Smooth muscle cell (in vitro differentiated cells): ENCODE measurements around the gene MDH1B. TPM values are rescaled to one million over a fixed set of nuclear protein-coding genes. Genes with fewer than 3 reads are reported as not detected.

ENCODE experiments used
- DNase-seq: peaks from one replicate; lab custom pipeline; 2025; ENCODE audit not compliant: unreplicated experiment; lab: John Stamatoyannopoulos, UW
- H2AFZ ChIP-seq: fragments of 200-600 bp; sonication (generic); 2 replicates; pipeline ENCODE4 v1.6.0; 2016; ENCODE audit warnings: antibody characterized with exemption, low read depth, mild to moderate bottlenecking
- H3F3A ChIP-seq: fragments of 200-600 bp; sonication (generic); 2 replicates; pipeline ENCODE4 v1.6.0; 2017; ENCODE audit warnings: antibody characterized with exemption, low read depth
- H3K27ac ChIP-seq: fragments of 200-600 bp; sonication (generic); 2 replicates; pipeline ENCODE4 v1.5.1; 2016; ENCODE audit warnings: low read depth, mild to moderate bottlenecking
- H3K27me3 ChIP-seq: fragments of 200-600 bp; sonication (generic); 2 replicates; pipeline ENCODE4 v1.6.1; 2016; ENCODE audit warnings: low read depth, mild to moderate bottlenecking
- H3K36me3 ChIP-seq: fragments of 200-600 bp; sonication (generic); 2 replicates; pipeline ENCODE4 v1.5.1; 2016; ENCODE audit warnings: low read depth
- H3K4me1 ChIP-seq: fragments of 200-600 bp; sonication (generic); 2 replicates; pipeline ENCODE4 v1.5.1; 2016; ENCODE audit warnings: low read depth
- H3K4me2 ChIP-seq: fragments of 200-600 bp; sonication (generic); 2 replicates; pipeline ENCODE4 v1.6.0; 2016; ENCODE audit warnings: mild to moderate bottlenecking
- H3K4me3 ChIP-seq: fragments of 200-600 bp; sonication (generic); 2 replicates; pipeline ENCODE4 v1.5.1; 2016; ENCODE audit warnings: mild to moderate bottlenecking
- H3K79me2 ChIP-seq: fragments of 200-600 bp; sonication (generic); 2 replicates; pipeline ENCODE4 v1.6.0; 2016; ENCODE audit warnings: low read depth, mild to moderate bottlenecking
- H3K9ac ChIP-seq: fragments of 200-600 bp; sonication (generic); 2 replicates; pipeline ENCODE4 v1.6.0; 2016; ENCODE audit warnings: low read depth
- H3K9me3 ChIP-seq: fragments of 200-600 bp; sonication (generic); replicated peaks from 2 replicates; pipeline ENCODE4 v1.5.1; 2016; ENCODE audit warnings: low read depth
- H4K20me1 ChIP-seq: fragments of 200-600 bp; sonication (generic); 2 replicates; pipeline ENCODE4 v1.6.0; 2016; ENCODE audit warnings: low read depth
- whole genome bisulfite sequencing: methylation state at CpG from one replicate; pipeline ENCODE4 v1.1.7; 2016; ENCODE audit warnings: low lambda C conversion rate; 5-methylcytosine and 5-hydroxymethylcytosine counted together
- polyA plus RNA-seq: library from polyadenylated mRNA; unstranded; fragments of >200 nt; fragmentation: Nextera tagmentation; extraction: Ambion mirVana; gene quantifications from 2 replicates; pipeline ENCODE4 v1.2.1, GENCODE V29; 2016
- total RNA-seq: library from RNA; depleted of rRNA; stranded (reverse); fragments of >200 nt; gene quantifications from 2 replicates; pipeline ENCODE4 v1.2.3, GENCODE V29; 2014
- TF ChIP-seq, protein P1 (sequence below): fragments of 200-600 bp; sonication (generic); IDR thresholded peaks from 2 replicates; pipeline ENCODE4 v1.5.1; 2017; ENCODE audit warnings: borderline replicate concordance, mild to moderate bottlenecking, antibody characterized with exemption; ENCODE audit not compliant: insufficient read depth, poor library complexity, severe bottlenecking

The MDH1B gene
- total and polyA plus RNA-seq, 2 experiments from 2014 or later, result 0.13 to 0.15 TPM

DNA sequence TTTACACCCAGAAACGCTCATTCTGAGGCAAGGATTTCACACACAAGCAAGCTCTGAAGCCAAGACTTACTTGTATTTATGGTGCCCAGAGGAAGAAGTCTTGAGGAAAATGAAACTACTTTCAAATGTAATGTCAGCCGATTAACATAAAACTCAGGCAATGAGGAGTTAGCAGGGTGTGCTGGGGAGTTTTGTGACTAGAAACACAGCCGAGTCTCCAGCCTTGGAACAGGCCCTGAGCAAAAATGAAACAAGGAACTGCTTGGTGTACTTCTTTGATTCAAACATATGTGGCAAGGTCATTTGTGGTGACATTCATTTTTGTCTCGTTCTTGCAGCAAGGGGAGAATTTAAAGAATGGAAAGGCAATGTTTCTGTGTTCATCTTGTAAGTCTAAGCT is 51.4 kb downstream of the MDH1B start:
- Histone ChIP-seq H3K4me3 (no peak overlapping the region), H2AFZ (no peak overlapping the region), H3K36me3 (no peaks in the 10 kb centered on the region), H3K27ac (no peak overlapping the region), H3F3A (no peaks in the 10 kb centered on the region), H3K4me1 (no peaks in the 10 kb centered on the region), H3K9ac (no peak overlapping the region), H3K4me2 (no peak overlapping the region), H3K79me2 (no peaks in the 10 kb centered on the region), H4K20me1 (no peaks in the 10 kb centered on the region), H3K9me3 (no peaks in the 10 kb centered on the region), H3K27me3 (no peaks in the 10 kb centered on the region)
- DNase-seq, result no peak
- 86% methylated on average over 4 of the region's 4 CpGs for WGBS
- TF ChIP-seq, protein P1, sequence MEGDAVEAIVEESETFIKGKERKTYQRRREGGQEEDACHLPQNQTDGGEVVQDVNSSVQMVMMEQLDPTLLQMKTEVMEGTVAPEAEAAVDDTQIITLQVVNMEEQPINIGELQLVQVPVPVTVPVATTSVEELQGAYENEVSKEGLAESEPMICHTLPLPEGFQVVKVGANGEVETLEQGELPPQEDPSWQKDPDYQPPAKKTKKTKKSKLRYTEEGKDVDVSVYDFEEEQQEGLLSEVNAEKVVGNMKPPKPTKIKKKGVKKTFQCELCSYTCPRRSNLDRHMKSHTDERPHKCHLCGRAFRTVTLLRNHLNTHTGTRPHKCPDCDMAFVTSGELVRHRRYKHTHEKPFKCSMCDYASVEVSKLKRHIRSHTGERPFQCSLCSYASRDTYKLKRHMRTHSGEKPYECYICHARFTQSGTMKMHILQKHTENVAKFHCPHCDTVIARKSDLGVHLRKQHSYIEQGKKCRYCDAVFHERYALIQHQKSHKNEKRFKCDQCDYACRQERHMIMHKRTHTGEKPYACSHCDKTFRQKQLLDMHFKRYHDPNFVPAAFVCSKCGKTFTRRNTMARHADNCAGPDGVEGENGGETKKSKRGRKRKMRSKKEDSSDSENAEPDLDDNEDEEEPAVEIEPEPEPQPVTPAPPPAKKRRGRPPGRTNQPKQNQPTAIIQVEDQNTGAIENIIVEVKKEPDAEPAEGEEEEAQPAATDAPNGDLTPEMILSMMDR, result no peak

DNA sequence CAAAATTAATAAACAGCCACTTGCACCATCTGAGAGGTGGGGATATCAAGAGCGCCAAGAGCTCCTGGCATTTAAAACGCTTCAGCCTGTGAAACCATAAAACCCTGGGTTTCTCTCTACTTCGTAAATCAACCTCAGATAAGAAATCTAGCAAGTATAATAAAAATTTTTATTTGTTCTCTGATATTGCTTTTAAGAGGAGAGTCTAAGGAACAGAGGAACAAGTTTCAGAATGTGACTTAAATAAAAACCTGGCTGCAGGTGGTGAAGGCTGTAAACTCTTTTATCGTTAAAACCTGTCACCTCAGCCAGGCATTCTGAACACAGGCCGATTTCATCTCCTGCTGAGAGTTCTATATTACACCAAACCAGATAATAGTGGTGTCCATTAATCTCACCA is 56.8 kb downstream of the MDH1B start:
- no peak for DNase-seq
- Histone ChIP-seq H3K4me3 (no peak overlapping the region), H3F3A (no peaks in the 10 kb centered on the region), H3K4me2 (no peak overlapping the region), H3K9ac (no peak overlapping the region), H3K4me1 (no peaks in the 10 kb centered on the region), H3K27me3 (no peaks in the 10 kb centered on the region), H3K9me3 (no peaks in the 10 kb centered on the region), H3K27ac (no peak overlapping the region), H4K20me1 (no peaks in the 10 kb centered on the region), H3K79me2 (no peaks in the 10 kb centered on the region), H3K36me3 (no peaks in the 10 kb centered on the region), H2AFZ (no peak overlapping the region)
- 76% methylated on average over 5 of the region's 5 CpGs for WGBS
- TF ChIP-seq, protein P1, result no peak

DNA sequence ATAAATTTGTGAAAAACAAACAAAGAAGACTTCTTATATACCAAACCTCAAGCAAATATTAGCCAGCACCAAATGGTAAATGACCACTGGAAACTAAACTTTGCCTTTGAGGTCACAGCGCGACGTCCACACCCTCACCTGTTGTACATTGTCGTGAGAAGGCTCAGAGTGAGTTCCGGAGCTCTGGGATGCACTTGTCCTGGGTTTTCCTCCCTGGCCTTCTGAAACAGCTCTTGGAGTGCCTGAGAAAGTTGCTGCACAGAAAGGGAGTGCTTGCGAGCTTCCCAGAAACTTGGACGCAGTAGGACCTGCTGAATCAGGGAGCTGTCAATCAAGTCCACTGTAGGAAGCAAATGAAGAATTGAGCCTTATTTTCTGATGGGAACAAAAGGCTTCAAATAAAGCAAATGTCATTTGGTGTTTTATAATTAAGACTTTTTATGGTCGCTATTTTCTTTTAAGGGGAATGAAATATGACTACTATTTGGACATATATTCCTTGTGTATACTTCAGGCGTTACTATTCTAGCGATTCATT is 57.9 kb downstream of the MDH1B start:
- no peak for DNase-seq
- H4K20me1 ChIP-seq, result no peaks in the 10 kb centered on the region
- no peaks in the 10 kb centered on the region for H3K27me3 ChIP-seq
- 91% methylated on average over 10 of the region's 10 CpGs for WGBS
- no peak overlapping the region for H3K4me2 ChIP-seq
- no peak overlapping the region for H2AFZ ChIP-seq
- no peaks in the 10 kb centered on the region for H3K36me3 ChIP-seq
- H3K9ac ChIP-seq, result no peak overlapping the region
- H3K9me3 ChIP-seq, result no peaks in the 10 kb centered on the region
- no peaks in the 10 kb centered on the region for H3K79me2 ChIP-seq
- no peak overlapping the region for H3K27ac ChIP-seq
- H3F3A ChIP-seq, result no peaks in the 10 kb centered on the region
- TF ChIP-seq, protein P1, result no peak
- H3K4me3 ChIP-seq, result no peak overlapping the region
- no peaks in the 10 kb centered on the region for H3K4me1 ChIP-seq

DNA sequence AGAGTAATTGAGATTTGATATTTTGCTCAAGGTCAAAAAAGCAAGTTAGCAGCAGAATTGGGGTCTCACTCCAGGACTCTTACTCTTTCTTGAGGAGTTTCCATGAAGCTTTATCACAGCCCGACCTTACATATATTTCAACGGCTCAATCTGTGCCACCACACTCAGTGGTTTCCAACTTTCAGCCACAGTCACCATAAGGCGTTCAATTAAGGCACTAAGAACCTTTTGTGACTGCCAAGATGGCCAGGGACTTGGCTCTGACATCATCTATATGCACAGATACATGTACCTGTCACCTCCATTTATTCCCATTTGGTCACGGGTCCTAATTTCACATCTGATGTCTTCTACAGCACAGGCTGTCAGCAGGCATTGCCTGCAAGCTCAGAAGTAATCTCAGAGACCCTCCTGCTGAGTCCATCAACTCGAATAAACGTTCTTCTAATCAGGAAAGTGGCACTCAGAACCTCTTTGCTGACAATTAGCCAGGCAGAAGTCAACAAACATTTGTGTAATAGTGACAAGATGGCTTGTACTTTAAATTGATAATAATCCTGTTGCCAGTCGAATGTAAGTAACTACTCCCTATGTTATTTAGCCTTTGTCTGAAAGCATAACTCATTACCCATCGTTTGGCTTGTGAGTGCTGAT is 63.0 kb downstream of the MDH1B start:
- no peak overlapping the region for H3K4me2 ChIP-seq
- H3K36me3 ChIP-seq, result no peaks in the 10 kb centered on the region
- H3K79me2 ChIP-seq, result no peaks in the 10 kb centered on the region
- H3K9ac ChIP-seq, result no peak overlapping the region
- TF ChIP-seq, protein P1, result no peak
- DNase-seq, result no peak
- H2AFZ ChIP-seq, result no peak overlapping the region
- H3K4me3 ChIP-seq, result no peak overlapping the region
- H3F3A ChIP-seq, result no peaks in the 10 kb centered on the region
- H3K27ac ChIP-seq, result no peak overlapping the region
- H3K27me3 ChIP-seq, result peaks cover 18% of the 10 kb centered on the region
- H3K4me1 ChIP-seq, result no peaks in the 10 kb centered on the region
- H3K9me3 ChIP-seq, result no peaks in the 10 kb centered on the region
- WGBS, result 81% methylated on average over 8 of the region's 8 CpGs
- no peaks in the 10 kb centered on the region for H4K20me1 ChIP-seq
